Measurements from ENCODE around the gene CCDC148. TPM values are rescaled to one million over a fixed set of nuclear protein-coding genes. Genes with fewer than 3 reads are reported as not detected.
A peak's percentile ranks its signal among the peaks of the same experiment; 100 is the strongest.

CCDC148 gene
- under 1 TPM in 2 of 4 donors, not detected in 2; 0.19 to 0.31 TPM for total RNA-seq

DNA sequence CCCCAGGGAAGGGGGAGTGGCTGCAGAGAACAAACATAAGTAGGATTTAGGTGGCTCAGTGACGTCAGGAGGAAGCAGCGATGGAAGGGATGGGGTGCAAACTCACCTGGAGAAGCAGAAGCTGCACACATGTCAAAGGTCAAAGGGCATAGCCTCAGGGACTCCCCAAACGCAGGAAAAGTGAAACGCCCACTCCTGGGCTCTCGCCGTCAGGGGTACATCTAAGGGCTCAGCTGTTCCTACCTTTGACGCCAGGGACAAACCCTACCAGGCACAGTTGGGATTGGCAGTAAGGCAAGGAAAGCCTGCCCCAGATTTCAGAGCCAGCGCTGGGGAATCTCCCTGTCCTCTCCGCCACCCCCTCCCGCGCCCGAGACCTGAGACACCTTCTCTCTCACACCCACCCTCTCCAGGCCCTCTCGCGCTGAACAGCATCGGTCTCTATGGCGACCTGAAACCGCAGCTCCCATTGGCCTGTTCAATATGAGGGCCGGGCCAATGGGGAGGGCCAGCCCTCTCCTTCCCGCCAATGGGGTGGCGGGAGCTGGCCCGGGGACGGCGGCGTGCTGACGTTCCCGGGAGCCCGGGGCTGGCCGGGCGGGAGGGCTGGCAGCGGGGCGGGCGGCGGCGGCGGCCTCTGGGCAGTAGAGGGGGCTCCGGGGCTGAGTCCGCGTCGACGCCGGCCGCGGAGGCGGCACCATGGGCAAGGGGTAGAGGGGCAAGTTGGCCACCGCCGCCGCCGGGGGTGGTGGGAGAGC is at the start of gene CCDC148, which contains the start of gene PKP4:
TSS of gene CCDC148 (minus strand) at position 445 of the 758 bp plus-strand sequence. CDS start at position 131, 314 bp downstream.
TSS of gene PKP4 (plus strand) at position 644 of the 758 bp plus-strand sequence. CDS start 76,233 bp downstream, outside the sequence.
- TF ChIP-seq POLR2A (IDR thresholded peaks at IDR 0.05), result peak in 3 of 4 donors; percentile 43 to 84 (median 76)
- peak in 2 of 6 experiments; percentile 40 to 47 for TF ChIP-seq CTCF (IDR thresholded peaks at IDR 0.05)
- peak; percentile 29 for DNase-seq
- Histone ChIP-seq H3K27ac (peak within 1 kb of the TSS; percentile 89 to 99 (median 98)), H3K9me3 (no peaks in the 10 kb centered on the region), H3K27me3 (no peaks in the 10 kb centered on the region), H3K4me1 (peaks cover 4 to 45% (median 5%) of the 10 kb centered on the region in 3 donors), H3K4me3 (peak within 1 kb of the TSS; percentile 71 to 99 (median 92)), H3K36me3 (no peaks in the 10 kb centered on the region)
- intact Hi-C loops (cut with DNase I), result loop anchor here (10.0 kb wide), 1 partner anchor 288 kb away; no protein-coding TSS in a partner anchor
- 0 to 3% methylated on average over 7 to 8 of the region's 48 CpGs for WGBS, 2 donors

GRCh38 chr2:158505448-158505934 is 48.9 kb upstream of the CCDC148 start:
- TF ChIP-seq CTCF (IDR thresholded peaks at IDR 0.05) (no peak), POLR2A (IDR thresholded peaks at IDR 0.05) (no peak)
- no peaks in the 10 kb centered on the region for H3K27me3 ChIP-seq
- no peak for DNase-seq
- peaks cover 0 to 35% (median 13%) of the 10 kb centered on the region in 3 donors for H3K4me1 ChIP-seq
- H3K9me3 ChIP-seq, result no peaks in the 10 kb centered on the region
- H3K27ac ChIP-seq, result peak overlapping the region in 3 of 4 donors; percentile 29 to 64 (median 36)
- 56 to 74% methylated on average over 4 of the region's 4 CpGs for WGBS, 2 donors
- intact Hi-C loops (cut with DNase I), result no loop called here
- H3K4me3 ChIP-seq, result no peak overlapping the region
- no peaks in the 10 kb centered on the region for H3K36me3 ChIP-seq

- intact Hi-C loops (cut with DNase I), result no loop called here
- Histone ChIP-seq H3K27me3 (no peaks in the 10 kb centered on the region), H3K9me3 (no peaks in the 10 kb centered on the region), H3K27ac (no peak overlapping the region), H3K4me3 (no peak overlapping the region), H3K4me1 (peaks cover 0 to 26% (median 9%) of the 10 kb centered on the region in 3 donors), H3K36me3 (peaks cover 0 to under 1% (median 0%) of the 10 kb centered on the region in 3 donors)
- DNase-seq, result no peak
- TF ChIP-seq CTCF (IDR thresholded peaks at IDR 0.05) (no peak), POLR2A (IDR thresholded peaks at IDR 0.05) (no peak)
- WGBS, 2 donors, result 72 to 80% methylated on average over 3 of the region's 3 CpGs
These were observed 47.5 kb upstream of the CCDC148 start for GRCh38 chr2:158504088-158504487.

- H3K4me3 ChIP-seq, result no peak overlapping the region
- peaks cover 0 to 5% (median 0%) of the 10 kb centered on the region in 3 donors for H3K36me3 ChIP-seq
- WGBS, 2 donors, result 75 to 83% methylated on average over 2 of the region's 2 CpGs
- peaks cover 0 to 27% (median 13%) of the 10 kb centered on the region in 3 donors for H3K4me1 ChIP-seq
- no peak for DNase-seq
- TF ChIP-seq POLR2A (IDR thresholded peaks at IDR 0.05) (no peak), CTCF (IDR thresholded peaks at IDR 0.05) (no peak)
- H3K27me3 ChIP-seq, result no peaks in the 10 kb centered on the region
- intact Hi-C loops (cut with DNase I), result no loop called here
- H3K27ac ChIP-seq, result no peak overlapping the region
- H3K9me3 ChIP-seq, result no peaks in the 10 kb centered on the region
These were observed 46.4 kb upstream of the CCDC148 start for GRCh38 chr2:158502974-158503373.

- Histone ChIP-seq H3K36me3 (peaks cover 0 to 5% (median 0%) of the 10 kb centered on the region in 3 donors), H3K9me3 (no peaks in the 10 kb centered on the region), H3K27ac (no peak overlapping the region), H3K27me3 (no peaks in the 10 kb centered on the region), H3K4me1 (peaks cover 3 to 43% (median 18%) of the 10 kb centered on the region in 3 donors), H3K4me3 (no peak overlapping the region)
- 25 to 63% methylated on average over 1 of the region's 1 CpG for WGBS, 2 donors
- intact Hi-C loops (cut with DNase I), result no loop called here
- no peak for DNase-seq
- TF ChIP-seq POLR2A (IDR thresholded peaks at IDR 0.05), result no peak
- TF ChIP-seq CTCF (IDR thresholded peaks at IDR 0.05), result no peak
These were observed 44.7 kb upstream of the CCDC148 start for GRCh38 chr2:158501301-158501700.

All from esophagus squamous epithelium (tissue), 5 donors.